ENCODE data around the gene OR2AG2.

DNA sequence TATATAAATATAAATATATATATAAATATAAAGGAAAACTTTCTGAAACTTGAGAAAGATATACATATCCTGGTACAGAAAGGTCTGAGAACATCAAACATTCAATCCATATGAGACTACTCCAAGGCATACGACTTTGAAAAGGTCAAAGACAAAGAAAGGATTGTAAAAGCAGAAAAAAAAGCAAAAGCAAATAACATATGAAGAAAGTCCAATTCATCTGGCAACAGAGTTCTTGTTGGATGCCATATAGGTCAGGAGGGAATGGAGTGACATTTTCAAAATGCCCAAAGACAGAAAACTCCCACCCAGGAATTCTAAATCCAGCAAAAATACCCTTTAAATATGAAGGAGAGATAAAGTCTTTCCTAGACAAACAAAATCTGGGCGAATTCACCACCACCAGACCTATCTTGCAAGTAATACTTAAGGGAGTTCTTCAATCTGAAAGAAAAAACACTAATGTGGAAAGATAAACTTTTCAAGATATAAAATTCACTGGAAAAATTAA lies 46.3 kb downstream of the OR2AG2 start:
- TF ChIP-seq POLR2A (IDR thresholded peaks at IDR 0.05) (no peak), POLR2AphosphoS5 (IDR thresholded peaks at IDR 0.05) (no peak)
- TF ChIP-seq, protein P1, sequence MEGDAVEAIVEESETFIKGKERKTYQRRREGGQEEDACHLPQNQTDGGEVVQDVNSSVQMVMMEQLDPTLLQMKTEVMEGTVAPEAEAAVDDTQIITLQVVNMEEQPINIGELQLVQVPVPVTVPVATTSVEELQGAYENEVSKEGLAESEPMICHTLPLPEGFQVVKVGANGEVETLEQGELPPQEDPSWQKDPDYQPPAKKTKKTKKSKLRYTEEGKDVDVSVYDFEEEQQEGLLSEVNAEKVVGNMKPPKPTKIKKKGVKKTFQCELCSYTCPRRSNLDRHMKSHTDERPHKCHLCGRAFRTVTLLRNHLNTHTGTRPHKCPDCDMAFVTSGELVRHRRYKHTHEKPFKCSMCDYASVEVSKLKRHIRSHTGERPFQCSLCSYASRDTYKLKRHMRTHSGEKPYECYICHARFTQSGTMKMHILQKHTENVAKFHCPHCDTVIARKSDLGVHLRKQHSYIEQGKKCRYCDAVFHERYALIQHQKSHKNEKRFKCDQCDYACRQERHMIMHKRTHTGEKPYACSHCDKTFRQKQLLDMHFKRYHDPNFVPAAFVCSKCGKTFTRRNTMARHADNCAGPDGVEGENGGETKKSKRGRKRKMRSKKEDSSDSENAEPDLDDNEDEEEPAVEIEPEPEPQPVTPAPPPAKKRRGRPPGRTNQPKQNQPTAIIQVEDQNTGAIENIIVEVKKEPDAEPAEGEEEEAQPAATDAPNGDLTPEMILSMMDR (IDR thresholded peaks at IDR 0.05), result no peak

All from transverse colon (tissue), 4 donors.